ENCODE data around the gene CARMIL1.

CARMIL1 gene

DNA sequence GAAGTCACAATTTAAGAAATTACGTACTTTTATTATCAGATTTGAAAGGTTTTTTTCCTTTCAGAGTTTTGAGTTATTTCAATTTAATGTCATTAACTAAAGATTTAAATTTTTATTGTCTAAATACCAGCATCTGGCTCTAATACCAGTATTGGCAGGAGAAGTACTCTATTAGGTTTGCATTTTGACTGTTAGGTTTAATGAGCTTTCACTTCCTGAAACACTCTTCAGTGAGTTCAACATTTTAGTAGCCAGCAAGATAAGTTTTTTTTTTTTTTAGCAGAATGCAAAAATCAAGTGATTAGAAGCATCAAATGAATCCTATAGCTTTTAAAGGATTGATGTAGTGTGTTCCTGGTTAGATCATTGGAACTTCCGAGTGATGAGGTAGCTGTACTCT lies 338.8 kb downstream of the CARMIL1 start:
- Histone ChIP-seq H4K20me1 (ENCODE audit: insufficient read depth, low read length, poor library complexity, severe bottlenecking) (no peaks in the 10 kb centered on the region), H3K4me1 (ENCODE audit: insufficient read depth, low read length, poor library complexity, severe bottlenecking) (peaks cover 34% of the 10 kb centered on the region), H3K4me3 (ENCODE audit: low read length, poor library complexity, severe bottlenecking) (peak overlapping the region; percentile 46), H3K4me2 (ENCODE audit: low read depth, low read length, poor library complexity, severe bottlenecking) (peak overlapping the region; percentile 65), H3F3A (ENCODE audit: low read depth) (no peaks in the 10 kb centered on the region), H3K79me2 (ENCODE audit: insufficient read depth, low read length) (no peaks in the 10 kb centered on the region), H2AFZ (ENCODE audit: low read length) (peak overlapping the region; percentile 52; the same call in 1 of the 2 replicates), H3K9ac (ENCODE audit: low read depth, low read length, poor library complexity, severe bottlenecking) (peak overlapping the region; percentile 60), H3K27me3 (ENCODE audit: insufficient read depth, low read length, poor library complexity, severe bottlenecking) (no peaks in the 10 kb centered on the region), H3K9me2 (replicated peaks; ENCODE audit: low read depth, low read length) (no peaks in the 10 kb centered on the region), H3K9me3 (ENCODE audit: insufficient read depth, low read depth, low read length) (no peaks in the 10 kb centered on the region), H3K36me3 (ENCODE audit: insufficient read depth, low read length) (no peaks in the 10 kb centered on the region)
- TF ChIP-seq, protein P1, sequence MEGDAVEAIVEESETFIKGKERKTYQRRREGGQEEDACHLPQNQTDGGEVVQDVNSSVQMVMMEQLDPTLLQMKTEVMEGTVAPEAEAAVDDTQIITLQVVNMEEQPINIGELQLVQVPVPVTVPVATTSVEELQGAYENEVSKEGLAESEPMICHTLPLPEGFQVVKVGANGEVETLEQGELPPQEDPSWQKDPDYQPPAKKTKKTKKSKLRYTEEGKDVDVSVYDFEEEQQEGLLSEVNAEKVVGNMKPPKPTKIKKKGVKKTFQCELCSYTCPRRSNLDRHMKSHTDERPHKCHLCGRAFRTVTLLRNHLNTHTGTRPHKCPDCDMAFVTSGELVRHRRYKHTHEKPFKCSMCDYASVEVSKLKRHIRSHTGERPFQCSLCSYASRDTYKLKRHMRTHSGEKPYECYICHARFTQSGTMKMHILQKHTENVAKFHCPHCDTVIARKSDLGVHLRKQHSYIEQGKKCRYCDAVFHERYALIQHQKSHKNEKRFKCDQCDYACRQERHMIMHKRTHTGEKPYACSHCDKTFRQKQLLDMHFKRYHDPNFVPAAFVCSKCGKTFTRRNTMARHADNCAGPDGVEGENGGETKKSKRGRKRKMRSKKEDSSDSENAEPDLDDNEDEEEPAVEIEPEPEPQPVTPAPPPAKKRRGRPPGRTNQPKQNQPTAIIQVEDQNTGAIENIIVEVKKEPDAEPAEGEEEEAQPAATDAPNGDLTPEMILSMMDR (conservative IDR thresholded peaks at IDR 0.05; ENCODE audit: low read length): no peak
- TF ChIP-seq EZH2phosphoT487 (IDR thresholded peaks at IDR 0.05; ENCODE audit: borderline replicate concordance): no peak

DNA sequence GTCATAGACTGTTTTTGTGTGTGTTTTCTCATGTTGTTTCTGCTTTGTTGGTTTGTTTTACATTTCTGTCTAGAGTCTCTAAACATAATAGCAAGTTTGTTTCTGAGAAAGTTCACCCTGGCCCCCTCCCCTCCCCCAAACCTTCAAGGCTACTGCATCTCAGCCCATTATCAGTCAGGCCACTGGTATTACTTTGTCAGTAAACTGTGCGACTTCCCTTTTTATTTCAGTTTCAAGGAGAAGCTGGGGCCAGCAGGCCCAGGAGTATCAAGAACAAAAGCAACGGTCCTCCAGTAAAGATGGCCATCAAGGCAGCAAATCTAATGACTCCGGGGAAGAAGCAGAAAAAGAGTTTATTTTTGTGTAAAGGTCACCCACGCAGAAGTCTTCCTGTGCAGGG lies 340.0 kb downstream of the CARMIL1 start:
- H2AFZ ChIP-seq (ENCODE audit: low read length): peak overlapping the region; percentile 41; the same call in 1 of the 2 replicates
- H3K27me3 ChIP-seq (ENCODE audit: insufficient read depth, low read length, poor library complexity, severe bottlenecking): no peaks in the 10 kb centered on the region
- H3K9me2 ChIP-seq (replicated peaks; ENCODE audit: low read depth, low read length): no peaks in the 10 kb centered on the region
- peak overlapping the region; percentile 60 for H3K9ac ChIP-seq (ENCODE audit: low read depth, low read length, poor library complexity, severe bottlenecking)
- H4K20me1 ChIP-seq (ENCODE audit: insufficient read depth, low read length, poor library complexity, severe bottlenecking): no peaks in the 10 kb centered on the region
- no peak for TF ChIP-seq EZH2phosphoT487 (IDR thresholded peaks at IDR 0.05; ENCODE audit: borderline replicate concordance)
- TF ChIP-seq, protein P1 (conservative IDR thresholded peaks at IDR 0.05; ENCODE audit: low read length): no peak
- H3K9me3 ChIP-seq (ENCODE audit: insufficient read depth, low read depth, low read length): no peaks in the 10 kb centered on the region
- no peaks in the 10 kb centered on the region for H3K36me3 ChIP-seq (ENCODE audit: insufficient read depth, low read length)
- no peaks in the 10 kb centered on the region for H3K79me2 ChIP-seq (ENCODE audit: insufficient read depth, low read length)
- no peak overlapping the region for H3K4me2 ChIP-seq (ENCODE audit: low read depth, low read length, poor library complexity, severe bottlenecking)
- peaks cover 36% of the 10 kb centered on the region for H3K4me1 ChIP-seq (ENCODE audit: insufficient read depth, low read length, poor library complexity, severe bottlenecking)
- H3K4me3 ChIP-seq (ENCODE audit: low read length, poor library complexity, severe bottlenecking): no peak overlapping the region
- no peaks in the 10 kb centered on the region for H3F3A ChIP-seq (ENCODE audit: low read depth)

DNA sequence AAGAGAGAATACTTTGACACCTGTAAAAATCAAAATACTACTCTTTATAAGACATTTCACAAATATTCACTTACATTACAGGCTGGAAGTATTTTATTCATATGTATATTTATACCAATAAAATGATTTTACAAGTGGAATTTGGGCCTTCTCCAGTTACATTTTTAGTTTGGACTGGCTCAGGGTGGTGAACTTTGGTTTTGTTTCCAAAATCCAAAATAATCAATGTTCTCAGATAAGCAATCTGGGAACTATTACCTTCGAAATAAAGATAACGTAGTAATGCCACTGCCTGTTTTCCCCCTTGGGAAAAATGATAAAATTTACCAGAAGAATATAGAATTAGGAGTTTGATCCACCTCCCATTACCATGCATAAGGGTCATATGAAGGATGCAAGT lies 341.2 kb downstream of the CARMIL1 start:
- peaks cover 37% of the 10 kb centered on the region for H3K4me1 ChIP-seq (ENCODE audit: insufficient read depth, low read length, poor library complexity, severe bottlenecking)
- H3K9ac ChIP-seq (ENCODE audit: low read depth, low read length, poor library complexity, severe bottlenecking): no peak overlapping the region
- no peak overlapping the region for H2AFZ ChIP-seq (ENCODE audit: low read length)
- no peak overlapping the region for H3K4me2 ChIP-seq (ENCODE audit: low read depth, low read length, poor library complexity, severe bottlenecking)
- H3K4me3 ChIP-seq (ENCODE audit: low read length, poor library complexity, severe bottlenecking): no peak overlapping the region
- no peaks in the 10 kb centered on the region for H3K9me3 ChIP-seq (ENCODE audit: insufficient read depth, low read depth, low read length)
- no peaks in the 10 kb centered on the region for H3F3A ChIP-seq (ENCODE audit: low read depth)
- H3K27me3 ChIP-seq (ENCODE audit: insufficient read depth, low read length, poor library complexity, severe bottlenecking): no peaks in the 10 kb centered on the region
- no peaks in the 10 kb centered on the region for H3K36me3 ChIP-seq (ENCODE audit: insufficient read depth, low read length)
- no peaks in the 10 kb centered on the region for H3K9me2 ChIP-seq (replicated peaks; ENCODE audit: low read depth, low read length)
- no peaks in the 10 kb centered on the region for H4K20me1 ChIP-seq (ENCODE audit: insufficient read depth, low read length, poor library complexity, severe bottlenecking)
- no peaks in the 10 kb centered on the region for H3K79me2 ChIP-seq (ENCODE audit: insufficient read depth, low read length)
- TF ChIP-seq, protein P1 (conservative IDR thresholded peaks at IDR 0.05; ENCODE audit: low read length): no peak
- no peak for TF ChIP-seq EZH2phosphoT487 (IDR thresholded peaks at IDR 0.05; ENCODE audit: borderline replicate concordance)
